GM19099 (cell line): ENCODE results near the gene CCDC102B.

Experiments
- POLR2A ChIP-seq: IDR thresholded peaks from 3 replicates; pipeline ENCODE4 v1.6.1; 2011; ENCODE audit warnings: low read depth; ENCODE audit not compliant: insufficient read length; ENCODE audit errors: extremely low read depth

The CCDC102B gene

DNA sequence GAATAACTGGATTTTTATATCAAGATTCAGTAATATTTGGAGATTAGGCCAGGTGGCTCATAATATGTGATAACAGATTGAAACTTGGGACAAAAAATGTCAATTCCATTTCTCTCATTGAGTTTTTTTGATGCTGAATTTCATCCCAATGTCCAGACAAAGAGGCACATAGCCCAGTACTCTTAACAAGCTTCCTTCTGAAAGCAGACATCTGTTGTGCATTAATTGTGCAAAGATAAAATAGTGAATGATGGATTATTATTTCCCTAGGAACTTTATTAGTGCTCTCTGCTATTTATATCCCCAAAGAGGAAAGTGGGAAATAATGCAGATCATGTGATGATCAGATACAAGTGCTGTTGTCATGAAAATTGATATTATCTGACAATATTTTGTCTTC is 234.1 kb downstream of the CCDC102B start:
- TF ChIP-seq POLR2A, result no peak

DNA sequence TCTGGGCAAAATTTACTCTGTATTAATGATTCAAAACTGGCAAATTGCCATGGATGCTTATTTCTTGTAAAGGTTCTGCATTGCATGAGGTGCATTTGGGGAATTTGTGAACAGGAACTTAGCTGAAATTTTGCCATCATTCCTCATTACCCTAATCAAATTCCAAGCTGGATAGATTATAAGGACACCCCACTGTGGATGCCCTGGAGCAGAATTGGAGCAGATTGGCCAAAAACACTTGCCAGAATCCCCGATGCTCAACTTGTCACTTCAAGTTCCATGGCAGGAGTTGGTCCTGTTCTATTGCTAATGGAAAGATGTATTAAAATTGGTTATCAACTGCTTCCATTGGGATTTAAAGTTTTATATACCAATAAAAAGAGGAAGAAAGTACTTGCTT is 237.9 kb downstream of the CCDC102B start:
- no peak for TF ChIP-seq POLR2A

DNA sequence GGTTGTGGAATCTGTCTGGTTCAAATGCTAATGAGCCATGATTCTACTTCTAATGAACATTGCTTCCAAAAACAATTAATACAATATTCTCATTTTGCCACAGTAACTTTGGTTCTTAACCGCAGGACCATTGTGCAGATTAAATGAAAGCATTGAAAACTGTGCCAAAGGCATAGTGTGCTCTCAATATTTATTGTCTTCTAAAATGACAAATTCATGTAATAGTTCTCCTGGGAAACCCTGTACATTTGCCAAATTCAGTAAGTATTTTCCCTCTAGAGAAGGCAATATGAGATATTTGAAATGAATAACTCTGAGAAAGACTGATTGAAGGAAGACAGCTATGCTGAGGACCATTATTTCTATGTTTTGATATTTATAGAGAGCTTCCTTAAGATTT is 246.3 kb downstream of the CCDC102B start:
- no peak for TF ChIP-seq POLR2A

DNA sequence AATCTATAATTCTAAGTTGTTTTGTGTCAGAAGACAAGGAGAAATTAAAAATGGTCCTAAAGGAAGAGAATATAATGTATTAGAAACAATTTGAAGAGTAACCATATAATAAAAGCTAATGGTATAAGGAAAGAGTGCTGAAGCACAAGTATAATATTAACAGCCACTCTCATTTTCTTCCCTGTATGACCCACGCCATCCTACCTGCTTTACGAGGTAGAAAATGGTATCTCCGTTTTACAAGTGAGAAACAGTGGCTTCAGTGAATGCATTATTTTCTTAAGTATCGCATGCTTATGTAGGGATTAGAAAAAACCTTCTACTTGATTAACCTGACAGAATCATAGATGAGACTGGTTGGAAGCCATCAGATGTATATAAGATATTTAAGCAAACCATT is 266.2 kb downstream of the CCDC102B start:
- no peak for TF ChIP-seq POLR2A

DNA sequence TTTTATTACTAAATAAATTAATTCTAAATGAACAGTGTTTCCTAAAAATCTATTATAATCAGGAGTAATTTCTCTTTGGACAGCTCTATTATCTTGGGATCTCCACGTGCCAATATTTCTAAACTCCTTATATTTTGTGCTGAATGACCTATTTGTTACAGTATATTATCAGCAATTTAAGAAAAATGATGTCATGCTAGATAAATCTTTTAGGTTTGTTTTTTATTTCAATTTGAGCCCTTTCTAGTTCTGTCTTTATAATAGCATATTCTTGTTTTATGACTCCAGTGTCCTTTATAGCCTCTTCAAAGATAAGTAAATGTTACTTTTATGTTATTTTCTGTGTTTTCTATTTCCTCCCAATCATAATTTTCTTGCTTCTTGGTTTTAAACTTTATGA is 269.2 kb downstream of the CCDC102B start:
- no peak for TF ChIP-seq POLR2A

DNA sequence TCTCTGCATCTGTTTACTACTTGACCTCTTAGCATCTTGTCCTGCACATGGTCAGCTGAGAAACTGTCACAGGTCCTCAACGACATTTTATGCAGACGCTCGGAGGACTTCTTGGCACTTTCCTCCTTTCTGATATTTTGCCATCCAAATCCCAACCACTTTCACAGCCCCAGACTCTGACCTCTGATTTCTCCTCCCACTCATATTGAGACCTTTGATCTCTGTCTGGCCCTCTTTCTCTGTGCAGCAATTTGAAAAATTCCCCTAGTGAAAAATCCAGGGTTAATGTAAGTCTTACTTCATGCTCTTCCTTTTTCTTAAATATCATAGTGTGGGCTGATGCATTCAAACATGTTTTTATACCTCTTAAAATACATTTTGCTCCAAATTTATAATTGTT is 273.8 kb downstream of the CCDC102B start:
- TF ChIP-seq POLR2A, result no peak

DNA sequence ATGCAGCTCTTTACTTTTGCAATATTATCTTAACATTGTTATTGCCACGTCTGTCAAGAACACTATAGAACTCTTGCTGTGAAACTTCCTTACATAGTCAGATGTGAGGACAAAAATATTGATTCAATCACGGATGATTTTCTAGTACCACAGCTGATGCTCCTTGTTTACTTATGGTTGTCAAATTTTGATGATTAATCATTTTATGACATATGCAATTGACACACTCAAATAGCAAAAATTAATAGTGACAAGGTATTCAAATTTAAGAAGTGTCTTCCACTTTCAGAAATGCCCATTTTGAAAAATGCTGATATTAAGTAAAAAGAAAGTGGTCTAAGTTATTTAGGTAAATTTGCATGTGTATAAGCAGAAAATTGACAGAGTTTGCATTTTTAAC is 284.0 kb downstream of the CCDC102B start:
- TF ChIP-seq POLR2A, result no peak

DNA sequence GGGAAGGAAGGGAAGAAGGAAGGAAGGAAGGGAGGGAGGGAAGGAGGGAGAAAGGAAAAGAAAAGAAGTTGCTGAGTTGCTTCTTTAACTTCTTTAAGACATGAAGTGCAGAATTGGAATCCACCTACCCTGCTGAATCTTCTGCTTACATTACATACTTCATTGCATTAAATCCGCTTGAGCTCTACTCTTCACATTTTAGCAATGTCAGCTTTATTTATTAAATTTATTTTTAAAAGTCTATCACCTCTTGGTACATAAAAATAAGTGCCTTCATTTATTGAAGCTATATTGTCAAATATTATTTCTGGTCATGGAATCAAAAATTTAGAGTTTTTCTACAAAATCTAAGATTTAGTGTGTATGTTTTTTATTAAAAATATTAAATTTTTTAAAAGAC is 284.6 kb downstream of the CCDC102B start:
- no peak for TF ChIP-seq POLR2A

DNA sequence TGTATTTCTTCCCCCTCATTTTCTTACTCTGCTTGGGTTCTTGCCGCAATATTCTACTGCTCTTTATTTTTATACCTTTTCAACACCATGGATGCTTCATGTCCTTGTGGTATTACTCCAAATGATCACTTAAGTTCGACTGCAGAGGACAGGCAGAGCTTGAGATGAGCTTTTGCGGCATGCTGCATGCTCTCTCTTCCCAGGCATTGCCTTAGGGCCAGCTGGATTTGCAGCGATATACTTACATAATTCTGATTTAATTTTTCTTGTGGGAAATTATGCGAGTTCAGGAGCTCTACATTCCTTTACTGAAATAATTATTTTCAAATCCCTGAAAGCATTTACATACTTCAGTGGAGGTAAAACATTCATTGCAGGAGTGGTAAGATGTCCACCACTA is 288.1 kb downstream of the CCDC102B start:
- TF ChIP-seq POLR2A, result no peak

DNA sequence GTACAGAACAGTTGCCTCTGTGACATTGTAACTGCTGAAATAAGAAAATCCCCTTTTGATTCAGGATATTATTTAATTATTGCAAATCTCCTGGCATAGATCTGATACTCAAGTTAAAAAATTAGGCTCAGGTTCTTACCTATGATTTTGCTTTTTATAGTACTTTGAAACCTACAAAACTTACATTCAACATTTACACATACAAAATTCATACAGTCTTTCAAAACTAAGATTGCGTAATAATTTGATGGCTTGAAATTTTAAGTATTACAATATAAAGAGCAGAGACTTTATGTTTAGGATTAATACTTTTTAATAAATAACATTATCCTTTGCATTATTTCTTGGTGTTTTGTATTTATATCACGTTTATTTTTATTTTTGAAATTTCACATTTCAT is 291.1 kb downstream of the CCDC102B start:
- no peak for TF ChIP-seq POLR2A

DNA sequence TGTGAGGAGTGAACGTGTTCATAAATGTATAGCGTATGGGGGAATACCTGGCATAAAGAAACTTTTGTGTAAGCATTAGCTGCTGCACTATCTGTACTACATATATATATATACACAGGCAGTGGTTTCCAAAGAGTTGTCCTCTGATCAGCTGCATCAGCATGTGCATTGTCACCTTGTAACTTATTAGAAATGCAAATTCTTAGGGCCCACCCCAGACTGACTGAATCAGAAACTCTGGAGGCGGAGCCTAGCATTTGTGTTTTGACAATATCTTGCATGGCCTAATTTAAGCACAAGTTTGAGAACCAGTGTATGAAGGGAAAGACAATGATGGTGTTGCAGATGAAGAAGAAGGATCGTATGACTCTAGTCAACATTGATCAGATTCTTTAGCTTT is 299.5 kb downstream of the CCDC102B start:
- no peak for TF ChIP-seq POLR2A

DNA sequence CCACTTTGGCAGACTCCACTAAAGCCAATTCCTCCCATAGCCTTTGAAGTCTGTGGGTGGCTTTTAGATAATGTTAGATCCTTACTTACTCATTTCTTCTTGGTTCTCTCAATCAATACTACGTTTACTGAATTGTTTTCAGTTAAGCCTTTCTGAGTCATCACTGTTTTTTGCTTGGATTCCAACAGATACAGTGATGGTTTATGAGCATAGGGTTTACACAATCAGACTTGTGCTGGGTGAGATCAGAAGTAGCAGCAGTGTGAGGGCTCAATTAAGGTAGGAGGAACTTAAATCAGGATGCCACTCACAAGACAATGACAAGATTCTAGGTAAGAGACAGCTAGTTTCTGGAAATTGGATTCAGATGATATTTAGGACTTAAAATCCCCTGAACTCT is 305.1 kb downstream of the CCDC102B start:
- no peak for TF ChIP-seq POLR2A
